Erythroblast (primary cell): Measurements from ENCODE around the gene LACRT.

Experiments
- GATA1 ChIP-seq: IDR thresholded peaks from 2 replicates; pipeline ENCODE4 v1.6.1; 2011; ENCODE audit warnings: low read depth, mild to moderate bottlenecking, control low read depth, low read length, moderate library complexity
- POLR2A ChIP-seq: IDR thresholded peaks from 2 replicates; pipeline ENCODE4 v1.6.1; 2011; ENCODE audit warnings: mild to moderate bottlenecking, low read length

DNA sequence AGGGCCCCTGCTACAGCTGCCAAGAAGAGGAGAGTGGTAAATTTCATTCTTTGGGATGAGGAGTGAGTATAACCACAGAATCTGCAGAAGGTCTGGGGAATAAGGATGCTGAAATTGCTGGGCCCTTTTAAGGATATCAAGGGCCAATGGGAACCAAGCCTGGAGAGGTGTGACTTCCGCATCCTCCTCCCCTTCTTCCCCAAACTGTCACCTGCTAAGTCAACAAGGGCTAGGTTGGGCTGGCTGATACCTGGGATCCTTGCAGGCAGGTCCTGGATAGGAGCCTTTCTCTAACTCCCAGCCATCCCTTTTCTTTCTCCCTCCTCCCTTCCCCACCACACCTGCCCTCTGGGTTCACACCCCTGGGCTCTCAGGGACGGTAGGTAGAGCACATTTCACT, at the start of gene LACRT:
- TF ChIP-seq POLR2A (no peak), GATA1 (no peak)
